D341Med (cell line): ENCODE results near the gene ADM5.
"Not testable (repeated sequence)": the region's sequence is repeated elsewhere in the genome, so short reads cannot be mapped to it uniquely, and the experiment has no call there.

Experiments
- DNase-seq: peaks from one replicate; pipeline ENCODE4 v3.0.0; 2012; ENCODE audit warnings: low spot score

The ADM5 gene

DNA sequence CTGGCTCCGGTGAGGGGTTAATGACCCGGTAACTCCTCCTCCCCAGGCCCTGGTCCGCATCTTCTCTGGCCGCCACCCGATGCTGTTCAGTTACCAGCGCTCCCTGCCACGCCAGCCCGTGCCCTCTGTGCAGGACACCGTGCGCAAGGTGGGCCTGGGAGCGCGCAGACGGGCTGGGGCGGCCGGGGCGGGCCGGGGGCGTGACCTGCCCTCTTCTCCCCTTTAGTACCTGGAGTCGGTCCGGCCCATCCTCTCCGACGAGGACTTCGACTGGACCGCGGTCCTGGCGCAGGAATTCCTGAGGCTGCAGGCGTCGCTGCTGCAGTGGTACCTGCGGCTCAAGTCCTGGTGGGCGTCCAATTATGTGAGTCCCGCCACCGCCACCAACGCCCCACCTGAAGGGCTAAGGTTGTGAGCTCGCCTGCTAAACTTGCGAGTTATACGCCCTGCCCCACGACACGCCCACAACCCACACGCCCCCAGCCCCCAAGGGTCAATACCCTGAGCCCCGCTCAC, 11.9 kb downstream of the ADM5 start:
- no peak for DNase-seq

DNA sequence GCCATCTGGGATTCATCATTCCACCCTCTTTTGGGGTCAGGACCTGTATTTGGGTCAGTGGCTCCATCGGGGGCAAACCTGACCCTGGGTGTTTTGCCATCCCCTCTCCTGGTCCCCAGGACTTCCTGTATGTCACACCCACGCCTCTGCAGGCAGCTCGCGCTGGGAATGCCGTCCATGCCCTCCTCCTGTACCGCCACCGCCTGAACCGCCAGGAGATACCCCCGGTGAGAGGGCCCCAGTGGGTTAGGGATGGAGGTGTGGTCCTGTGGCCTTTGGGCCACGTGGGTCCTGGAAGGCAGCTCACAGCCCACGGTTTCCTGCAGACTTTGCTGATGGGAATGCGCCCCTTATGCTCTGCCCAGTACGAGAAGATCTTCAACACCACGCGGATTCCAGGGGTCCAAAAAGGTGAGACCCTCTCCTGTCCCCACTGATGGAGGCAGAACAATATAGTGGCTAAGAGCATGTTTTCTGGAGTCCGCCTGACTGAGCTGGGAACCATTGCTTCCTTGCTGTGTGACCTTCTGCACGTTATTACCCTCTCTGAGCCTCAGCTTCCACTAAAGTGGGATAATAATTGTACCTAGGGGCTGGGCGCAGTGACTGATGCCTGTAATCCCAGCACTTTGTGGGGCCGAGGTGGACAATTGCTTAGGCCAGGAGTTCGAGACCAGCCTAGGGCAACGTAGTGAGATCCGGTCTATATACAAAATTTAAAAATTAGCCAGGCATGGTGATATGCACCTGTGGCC, 15.7 kb downstream of the ADM5 start:
- DNase-seq, result no peak

DNA sequence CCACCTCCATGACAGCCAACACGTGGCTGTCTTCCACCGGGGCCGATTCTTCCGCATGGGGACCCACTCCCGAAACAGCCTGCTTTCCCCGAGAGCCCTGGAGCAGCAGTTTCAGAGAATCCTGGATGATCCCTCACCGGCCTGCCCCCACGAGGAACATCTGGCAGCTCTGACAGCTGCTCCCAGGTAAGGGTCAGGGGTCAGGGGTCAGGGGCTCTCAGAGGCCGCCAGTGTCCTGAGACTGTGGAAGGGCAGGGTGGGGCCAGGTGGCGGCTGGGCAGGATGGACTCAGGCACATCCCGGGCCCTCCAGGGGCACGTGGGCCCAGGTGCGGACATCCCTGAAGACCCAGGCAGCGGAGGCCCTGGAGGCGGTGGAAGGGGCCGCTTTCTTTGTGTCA, 16.5 kb downstream of the ADM5 start:
- DNase-seq, result no peak

DNA sequence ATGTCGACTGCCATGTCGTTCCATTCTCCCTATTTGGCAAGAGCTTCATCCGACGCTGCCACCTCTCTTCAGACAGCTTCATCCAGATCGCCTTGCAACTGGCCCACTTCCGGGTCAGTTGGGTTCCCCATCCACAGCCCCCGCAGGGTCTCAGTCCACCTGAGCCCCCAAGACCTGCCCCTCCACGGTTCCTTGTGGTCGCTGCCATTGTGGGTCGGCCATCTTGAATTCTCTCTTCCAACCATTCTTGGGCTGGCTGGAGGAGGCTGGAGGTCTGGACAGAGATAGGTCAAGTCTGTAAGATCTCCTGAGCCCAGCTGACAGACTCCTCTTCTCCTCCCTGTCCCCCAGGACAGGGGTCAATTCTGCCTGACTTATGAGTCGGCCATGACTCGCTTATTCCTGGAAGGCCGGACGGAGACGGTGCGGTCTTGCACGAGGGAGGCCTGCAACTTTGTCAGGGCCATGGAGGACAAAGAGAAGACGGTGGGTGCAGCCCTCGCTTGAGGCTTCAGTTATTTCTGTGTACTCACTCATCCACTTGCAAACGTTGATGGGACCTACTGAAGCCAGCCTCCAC, 21.1 kb downstream of the ADM5 start:
- no peak for DNase-seq

DNA sequence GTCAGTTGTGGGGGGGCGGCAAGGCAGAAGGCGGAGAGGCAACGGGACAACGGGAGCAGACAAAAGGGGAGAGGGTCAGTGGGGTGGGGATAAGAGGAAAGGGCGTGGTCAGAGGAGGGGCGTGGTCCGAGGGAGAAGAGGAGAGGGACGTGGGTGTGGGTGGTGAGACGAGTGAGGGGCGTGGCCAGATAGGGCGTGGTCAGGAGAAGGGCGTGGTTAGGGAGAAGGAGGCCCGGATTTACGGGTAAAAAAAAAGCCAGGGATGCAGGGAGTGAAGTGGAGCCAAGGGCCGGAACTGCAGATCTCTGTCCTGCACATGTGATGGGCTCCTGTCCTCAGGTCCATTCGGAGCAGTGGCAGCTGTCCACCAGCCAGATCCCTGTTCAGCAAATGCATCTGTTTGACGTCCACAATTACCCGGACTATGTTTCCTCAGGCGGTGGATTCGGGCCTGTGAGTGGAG, 23.0 kb downstream of the ADM5 start:
- DNase-seq, result peak; percentile 76

DNA sequence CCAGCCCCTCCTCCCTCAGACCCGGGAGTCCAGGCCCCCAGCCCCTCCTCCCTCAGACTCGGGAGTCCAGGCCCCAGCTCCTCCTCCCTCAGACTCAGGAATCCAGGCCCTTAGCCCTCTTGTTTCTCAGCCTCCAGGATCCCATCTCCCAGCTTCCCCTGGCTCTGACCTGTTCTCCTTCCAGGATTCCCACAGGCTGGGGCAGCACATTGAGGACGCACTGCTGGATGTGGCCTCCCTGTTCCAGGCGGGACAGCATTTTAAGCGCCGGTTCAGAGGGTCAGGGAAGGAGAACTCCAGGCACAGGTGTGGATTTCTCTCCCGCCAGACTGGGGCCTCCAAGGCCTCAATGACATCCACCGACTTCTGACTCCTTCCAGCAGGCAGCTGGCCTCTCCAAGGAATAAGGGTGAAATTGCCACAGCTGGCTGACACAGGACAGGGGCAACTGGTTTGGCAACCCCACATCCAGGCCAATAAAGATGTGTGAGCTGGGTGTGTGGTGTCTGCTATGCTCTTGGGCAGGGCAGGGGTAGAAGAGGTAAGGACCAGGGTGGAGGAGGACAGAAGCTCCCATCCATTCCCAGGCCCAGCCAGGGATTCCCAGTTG, 23.9 kb downstream of the ADM5 start:
- DNase-seq, result no peak

DNA sequence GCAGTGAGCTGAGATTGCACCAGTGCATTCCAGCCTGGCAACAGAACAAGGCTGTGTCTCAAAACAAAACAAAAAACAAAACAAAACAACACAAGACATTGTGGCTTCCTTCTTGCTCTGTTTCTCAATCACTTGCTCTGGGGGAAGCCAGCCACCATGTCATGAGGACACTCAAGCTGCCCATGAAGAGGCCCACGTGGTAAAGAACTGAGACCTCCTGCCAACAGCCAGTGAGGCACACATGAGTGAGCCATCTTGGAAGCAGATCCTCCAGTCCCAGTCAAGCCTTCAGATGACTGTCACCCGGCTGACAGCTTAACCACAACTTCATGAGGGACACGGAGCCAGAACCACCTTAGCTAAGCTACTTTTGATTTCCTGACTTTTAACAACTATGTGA, 26.8 kb downstream of the ADM5 start:
- no peak for DNase-seq

DNA sequence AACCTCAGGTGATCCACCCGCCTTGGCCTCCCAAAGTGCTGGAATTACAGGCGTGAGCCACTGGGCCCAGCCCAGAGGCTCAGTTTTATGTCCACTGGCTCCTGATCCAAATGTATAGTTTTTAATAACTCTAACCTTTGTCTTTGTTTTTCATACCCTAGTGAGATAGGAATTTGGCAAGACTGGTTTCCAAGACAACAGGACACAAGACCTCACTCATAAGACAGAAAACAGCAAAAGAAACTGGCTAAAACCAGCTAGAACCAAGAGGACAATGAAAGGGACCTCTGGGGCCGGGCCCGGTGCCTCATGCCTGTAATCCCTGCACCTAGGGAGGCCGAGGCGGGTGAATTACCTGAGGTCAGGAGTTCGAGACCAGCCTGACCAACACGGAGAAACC, 29.1 kb downstream of the ADM5 start:
- no peak for DNase-seq

DNA sequence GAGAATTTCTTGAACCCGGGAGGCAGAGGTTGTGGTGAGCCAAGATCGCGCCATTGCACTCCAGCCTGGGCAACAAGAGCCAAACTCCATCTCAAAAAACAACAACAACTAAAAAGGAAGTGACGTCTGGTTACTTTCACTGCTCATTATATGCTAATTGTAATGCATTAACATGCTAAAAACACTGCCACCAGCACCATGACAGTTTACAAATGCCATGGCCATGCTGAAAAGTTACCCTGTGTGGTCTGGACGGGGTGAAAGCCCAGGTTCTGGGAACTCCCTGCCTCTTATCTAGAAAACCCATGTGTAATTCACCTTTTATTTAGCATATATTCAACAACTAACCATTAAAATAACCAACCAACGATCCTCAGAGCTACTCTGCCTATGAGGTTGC, 29.6 kb downstream of the ADM5 start:
- no peak for DNase-seq

DNA sequence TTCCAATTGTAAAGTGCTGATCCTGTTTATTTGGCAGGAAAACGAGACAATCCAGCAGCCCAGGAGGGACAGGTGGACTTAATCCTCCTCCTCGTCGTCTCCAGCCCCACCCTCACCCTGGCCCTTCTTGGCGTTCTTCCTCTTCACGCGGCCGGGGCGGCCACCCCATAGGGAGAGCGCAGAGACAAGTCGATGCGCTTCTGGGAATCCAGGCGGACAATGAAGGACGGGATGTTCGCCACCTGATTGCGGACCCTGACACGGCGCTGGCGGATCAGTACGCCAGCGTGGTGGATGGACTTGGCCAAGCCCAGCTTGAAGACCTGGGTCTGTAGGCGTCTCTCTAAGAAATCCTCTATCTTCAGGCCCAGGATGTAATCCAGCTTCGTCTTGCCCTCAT, 30.0 kb downstream of the ADM5 start:
- DNase-seq, result not testable (repeated sequence)

DNA sequence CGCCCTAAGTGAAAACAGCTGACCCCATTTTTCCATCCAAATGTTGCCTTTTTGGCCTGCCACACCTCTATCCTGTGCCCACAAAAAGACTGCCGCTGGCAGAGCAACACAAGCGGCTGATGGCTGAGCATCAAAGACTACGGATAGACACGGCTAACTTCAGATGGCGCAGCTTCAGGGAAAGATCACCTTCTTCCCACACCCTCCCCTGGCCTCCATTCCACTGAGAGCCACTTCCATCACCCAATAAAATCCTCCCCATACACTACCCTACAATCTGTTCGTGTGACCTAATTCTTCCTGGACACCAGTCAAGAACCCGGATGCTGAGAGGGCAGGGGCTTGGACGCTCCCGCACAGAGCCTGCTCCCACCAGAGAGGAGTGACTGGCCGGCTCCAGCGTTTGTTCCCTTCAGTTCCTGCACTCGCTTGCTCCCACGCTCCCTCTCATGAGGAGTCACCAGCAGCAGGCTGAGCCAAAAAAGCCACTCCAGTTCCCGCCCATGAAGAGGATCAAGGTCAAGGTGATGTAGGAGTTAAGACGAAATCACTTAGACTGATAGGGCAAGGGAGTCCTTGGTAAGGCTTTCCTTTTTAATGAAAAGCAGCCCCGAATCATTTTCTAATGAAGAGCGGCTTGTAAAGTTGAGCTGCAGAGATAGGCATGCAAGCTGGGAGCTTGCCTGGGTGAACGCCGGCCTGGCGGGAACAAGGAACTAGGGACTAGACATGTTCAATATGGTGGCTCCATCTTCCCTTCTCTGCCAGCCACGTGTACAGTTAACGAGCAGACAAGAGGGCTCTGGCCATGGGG, 38.0 kb downstream of the ADM5 start:
- no peak for DNase-seq

DNA sequence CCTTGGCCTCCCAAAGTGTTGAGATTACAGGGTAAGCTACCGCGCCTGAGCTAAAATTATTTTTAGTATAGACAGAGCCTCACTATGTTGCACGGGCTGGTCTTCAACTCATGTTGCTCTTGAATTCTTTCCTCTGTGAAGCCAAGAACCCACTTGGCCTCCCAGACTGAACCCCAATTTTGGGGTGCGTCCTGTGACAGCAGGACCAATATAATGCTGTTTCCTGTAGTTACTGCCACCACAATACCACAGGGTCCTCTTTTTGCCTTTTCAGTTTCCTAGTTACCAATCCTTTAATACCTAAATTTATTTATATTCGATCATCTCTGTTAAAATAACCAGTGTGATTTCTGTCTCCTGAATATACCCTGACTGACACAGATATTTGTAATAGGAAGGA, 40.8 kb downstream of the ADM5 start:
- DNase-seq, result no peak

DNA sequence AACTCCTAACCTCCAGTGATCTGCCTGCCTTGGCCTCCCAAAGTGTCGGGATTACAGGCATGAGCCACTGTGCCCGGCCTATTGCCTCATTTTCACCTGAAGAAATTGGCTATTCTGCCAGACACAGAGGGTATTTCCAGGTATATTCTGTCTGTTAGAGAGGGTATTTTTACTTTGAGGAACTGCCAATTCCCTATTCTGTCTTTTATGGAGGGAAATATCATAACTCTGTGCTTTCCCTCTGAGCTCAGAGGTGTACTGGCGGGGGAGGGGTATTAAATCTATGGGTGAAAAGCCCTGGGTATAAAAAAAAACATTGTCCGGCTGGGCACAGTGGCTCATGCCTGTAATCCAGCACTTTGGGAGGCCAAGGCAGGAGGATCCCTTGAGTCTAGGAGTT, 48.9 kb downstream of the ADM5 start:
- no peak for DNase-seq

DNA sequence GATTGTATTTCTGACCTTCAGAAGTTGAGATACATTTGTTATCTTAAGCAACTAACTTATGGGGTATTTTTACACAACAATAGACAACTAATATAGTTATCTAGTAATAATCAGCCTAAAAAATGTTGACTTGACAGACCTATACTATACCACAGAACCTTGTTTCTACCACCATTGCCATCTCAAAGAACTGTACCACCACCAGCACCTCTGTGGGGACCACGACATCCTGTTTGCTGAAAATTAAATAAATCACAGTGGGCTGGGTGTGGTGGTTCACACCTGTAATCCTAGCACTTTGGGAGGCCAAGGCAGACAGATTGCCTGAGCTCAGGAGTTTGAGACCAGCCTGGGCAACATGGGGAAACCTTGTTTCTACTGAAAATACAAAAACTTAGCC, 49.7 kb downstream of the ADM5 start:
- no peak for DNase-seq

DNA sequence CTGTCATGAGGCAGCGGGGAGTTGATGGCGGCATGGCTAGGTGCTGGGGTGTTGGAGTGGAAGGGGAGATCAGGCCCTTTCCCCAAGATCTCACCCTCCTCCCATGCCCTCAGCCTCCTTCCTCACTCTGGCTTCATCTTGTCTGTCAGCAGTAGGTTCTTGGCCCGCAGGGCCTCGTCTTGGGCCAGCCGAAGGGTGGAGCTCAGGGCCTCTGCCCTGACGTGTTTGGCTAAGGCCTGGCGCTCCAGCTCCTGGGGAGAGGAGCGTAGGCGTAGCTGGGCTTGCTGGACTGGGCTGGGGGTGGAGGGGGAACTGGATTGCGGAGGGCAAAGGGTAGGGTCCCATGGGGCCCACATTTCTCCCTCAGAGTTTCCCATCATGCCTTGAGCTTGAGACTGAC, 50.5 kb downstream of the ADM5 start:
- no peak for DNase-seq
